NCI-H460 (cell line): ENCODE results near the gene NUP62. TPM values are rescaled to one million over a fixed set of nuclear protein-coding genes. Genes with fewer than 3 reads are reported as not detected.

Experiments
- DNase-seq: peaks from one replicate; pipeline ENCODE4 v3.0.0-alpha.2; 2016; ENCODE audit warnings: low read depth; ENCODE audit errors: extremely low read depth
- total RNA-seq: library from RNA; depleted of rRNA; stranded (reverse); fragments of >200 nt; shearing (Covaris generic); gene quantifications from 2 replicates; pipeline ENCODE4 v1.2.3, GENCODE V29; 2014; rRNA removed

Gene NUP62
- total RNA-seq, 1 experiment from 2014 or later: 22.3 TPM

DNA sequence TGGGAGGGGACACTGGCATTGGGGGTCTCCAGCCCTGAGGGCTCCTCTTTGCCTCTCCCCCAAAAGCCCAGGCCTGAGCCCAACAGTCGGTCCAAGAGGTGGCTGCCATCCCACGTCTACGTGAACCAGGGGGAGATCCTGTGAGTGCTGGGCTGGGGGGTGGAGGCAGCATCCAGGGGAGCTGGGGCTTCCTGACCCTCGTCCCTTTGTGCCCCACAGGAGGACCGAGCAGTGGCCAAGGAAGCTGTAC is 71.5 kb downstream of the NUP62 start:
- no peak for DNase-seq

- no peak for DNase-seq
These were observed 72.1 kb downstream of the NUP62 start for GRCh38 chr19:49857061-49857837.

Other genes starting within 250 kb of the NUP62 start
- 3.1 and 3.2 TPM in 2 replicates for gene ADM5, start 239.9 kb downstream of the NUP62 start, total RNA-seq
- 1.7 and 2.2 TPM in 2 replicates for gene CPT1C, start 238.4 kb downstream of the NUP62 start, total RNA-seq
- gene TSKS, start 166.2 kb downstream of the NUP62 start, total RNA-seq: not detected in 2 replicates
- gene AP2A1, start 162.5 kb downstream of the NUP62 start, total RNA-seq: 25.6 and 29.1 TPM in 2 replicates
- 0.14 and 1.0 TPM in 2 replicates for gene FUZ, start 116.2 kb downstream of the NUP62 start, total RNA-seq
- gene MED25, start 111.2 kb downstream of the NUP62 start, total RNA-seq: 12.5 and 13.4 TPM in 2 replicates
- gene PTOV1, start 78.3 kb downstream of the NUP62 start, total RNA-seq: 24.9 and 25.8 TPM in 2 replicates
- gene PNKP, start 61.9 kb downstream of the NUP62 start, total RNA-seq: 22.3 and 31.4 TPM in 2 replicates
- gene AKT1S1, start 52.1 kb downstream of the NUP62 start, total RNA-seq: 16.2 and 17.0 TPM in 2 replicates
- gene TBC1D17, start 51.8 kb downstream of the NUP62 start, total RNA-seq: 6.9 and 9.5 TPM in 2 replicates
- not detected in 2 replicates for gene IL4I1, start 32.6 kb downstream of the NUP62 start, total RNA-seq
- gene ATF5, start 299 bp downstream of the NUP62 start, total RNA-seq: 21.7 and 22.5 TPM in 2 replicates
- not detected in 2 replicates for gene SIGLEC11, start 31.7 kb upstream of the NUP62 start, total RNA-seq
- 17.8 and 19.4 TPM in 2 replicates for gene VRK3, start 95.9 kb upstream of the NUP62 start, total RNA-seq
- gene ZNF473, start 96.5 kb upstream of the NUP62 start, total RNA-seq: 9.3 and 9.5 TPM in 2 replicates
- gene IZUMO2, start 233.8 kb upstream of the NUP62 start, total RNA-seq: not detected in 2 replicates